ENCODE results near the gene GPC1.

Gene GPC1

GRCh38 chr2:240428245-240428644 lies 7.2 kb upstream of the GPC1 start:
- Histone ChIP-seq H3K4me1 (ENCODE audit: insufficient read depth, low read length) (no peaks in the 10 kb centered on the region), H3K9me3 (ENCODE audit: control insufficient read depth, insufficient read depth, low read length) (peaks cover 8% of the 10 kb centered on the region), H3K9ac (ENCODE audit: low read depth, low read length) (no peak overlapping the region), H3K36me3 (ENCODE audit: insufficient read depth, low read length) (no peaks in the 10 kb centered on the region)

GRCh38 chr2:240429341-240429871 lies 6.1 kb upstream of the GPC1 start:
- Histone ChIP-seq H3K9me3 (ENCODE audit: control insufficient read depth, insufficient read depth, low read length) (peaks cover 8% of the 10 kb centered on the region), H3K36me3 (ENCODE audit: insufficient read depth, low read length) (no peaks in the 10 kb centered on the region), H3K9ac (ENCODE audit: low read depth, low read length) (no peak overlapping the region), H3K4me1 (ENCODE audit: insufficient read depth, low read length) (no peaks in the 10 kb centered on the region; the same call in 1 of the 2 replicates)

- no peak overlapping the region for H3K9ac ChIP-seq (ENCODE audit: low read depth, low read length)
- peaks cover 8% of the 10 kb centered on the region for H3K9me3 ChIP-seq (ENCODE audit: control insufficient read depth, insufficient read depth, low read length)
- no peaks in the 10 kb centered on the region; the same call in 1 of the 2 replicates for H3K4me1 ChIP-seq (ENCODE audit: insufficient read depth, low read length)
- no peaks in the 10 kb centered on the region for H3K36me3 ChIP-seq (ENCODE audit: insufficient read depth, low read length)
These were observed 5.5 kb upstream of the GPC1 start for GRCh38 chr2:240429872-240430491.

DNA sequence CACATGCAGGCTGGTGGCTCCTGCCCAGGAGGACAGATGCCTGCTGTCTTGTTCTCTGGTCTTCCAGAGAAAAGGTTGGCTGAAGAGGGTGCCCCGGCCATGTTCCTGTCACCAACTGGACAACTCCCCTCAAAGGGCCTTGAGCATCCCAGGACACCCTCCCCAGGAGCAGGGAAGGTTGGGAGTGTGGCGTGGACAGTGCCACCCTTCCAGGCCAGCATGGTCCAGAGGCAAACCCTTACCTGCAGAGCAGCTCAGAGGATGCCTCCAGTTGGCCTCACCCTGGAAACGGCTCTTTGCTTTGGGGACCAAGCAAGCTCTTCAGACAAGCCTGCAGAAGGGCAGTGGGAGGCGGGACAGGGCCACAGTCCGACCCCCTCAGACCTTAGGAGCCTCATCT lies 4.9 kb upstream of the GPC1 start:
- Histone ChIP-seq H3K36me3 (ENCODE audit: insufficient read depth, low read length) (no peaks in the 10 kb centered on the region), H3K4me1 (ENCODE audit: insufficient read depth, low read length) (no peaks in the 10 kb centered on the region; the same call in 1 of the 2 replicates), H3K9me3 (ENCODE audit: control insufficient read depth, insufficient read depth, low read length) (peaks cover 8% of the 10 kb centered on the region; the same call in 1 of the 2 replicates), H3K9ac (ENCODE audit: low read depth, low read length) (no peak overlapping the region)

- no peaks in the 10 kb centered on the region for H3K36me3 ChIP-seq (ENCODE audit: insufficient read depth, low read length)
- H3K4me1 ChIP-seq (ENCODE audit: insufficient read depth, low read length), result no peaks in the 10 kb centered on the region; the same call in 1 of the 2 replicates
- peaks cover 5% of the 10 kb centered on the region; the same call in 1 of the 2 replicates for H3K9me3 ChIP-seq (ENCODE audit: control insufficient read depth, insufficient read depth, low read length)
- H3K9ac ChIP-seq (ENCODE audit: low read depth, low read length), result no peak overlapping the region
These were observed 4.2 kb upstream of the GPC1 start for GRCh38 chr2:240431271-240431660.

DNA sequence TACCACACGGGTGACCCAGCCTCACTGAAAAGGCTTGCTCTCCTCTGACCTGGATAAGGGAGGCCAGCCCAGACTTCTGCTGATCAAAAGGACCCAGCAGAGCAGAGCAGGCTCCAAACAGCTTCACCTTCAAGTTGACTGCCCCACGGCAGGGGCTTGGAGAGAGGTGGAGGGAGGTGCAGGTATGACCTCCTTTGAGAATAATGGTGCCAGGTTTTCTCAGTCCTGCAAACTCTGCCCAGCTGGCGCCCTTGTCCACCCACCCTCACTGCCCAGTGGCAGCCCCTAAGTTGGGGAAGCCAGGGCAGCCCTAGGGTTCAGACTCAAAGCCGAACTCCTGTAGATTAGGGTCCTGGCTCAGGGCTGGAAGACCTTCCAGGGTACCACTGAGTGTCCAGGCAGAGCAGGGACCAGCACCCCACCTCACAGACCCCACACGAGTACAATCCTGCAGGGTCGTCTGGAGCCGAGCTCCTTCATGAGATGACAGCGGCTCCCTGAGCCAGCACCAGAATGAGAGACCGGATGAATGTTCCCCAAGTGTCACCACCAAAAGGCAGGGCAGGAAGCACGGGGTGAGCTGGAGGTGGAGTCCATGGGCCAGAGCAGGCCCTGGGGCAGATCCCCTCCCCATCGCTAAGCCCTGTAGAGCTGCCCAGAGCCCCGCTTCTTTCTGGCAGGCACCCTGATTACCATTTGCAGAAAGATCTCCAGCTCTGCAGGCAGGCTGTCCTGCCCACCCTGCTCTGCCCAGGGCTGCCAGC lies 3.6 kb upstream of the GPC1 start:
- Histone ChIP-seq H3K9me3 (ENCODE audit: control insufficient read depth, insufficient read depth, low read length) (peaks cover 4% of the 10 kb centered on the region; the same call in 1 of the 2 replicates), H3K36me3 (ENCODE audit: insufficient read depth, low read length) (no peaks in the 10 kb centered on the region), H3K4me1 (ENCODE audit: insufficient read depth, low read length) (no peaks in the 10 kb centered on the region; the same call in 1 of the 2 replicates), H3K9ac (ENCODE audit: low read depth, low read length) (no peak overlapping the region)

DNA sequence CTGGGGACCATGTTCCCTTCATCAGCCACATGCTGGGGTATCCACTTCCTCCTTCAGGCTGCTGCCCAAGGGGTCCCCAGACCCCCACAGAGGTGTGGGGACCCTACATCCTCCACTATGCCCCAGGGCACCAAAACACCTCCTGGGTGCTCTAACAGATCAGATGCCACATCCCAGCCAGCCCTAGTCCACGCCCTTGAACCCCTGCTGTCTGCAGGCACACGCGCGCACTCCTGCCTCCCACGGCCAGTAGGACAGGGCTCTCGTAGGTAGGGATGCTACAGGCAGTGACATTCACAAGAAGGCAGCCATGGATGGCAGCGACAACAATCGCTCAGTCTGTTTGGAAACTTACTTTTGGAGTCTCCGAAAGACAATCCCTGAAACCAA lies 3.0 kb upstream of the GPC1 start:
- Histone ChIP-seq H3K4me1 (ENCODE audit: insufficient read depth, low read length) (no peaks in the 10 kb centered on the region; the same call in 1 of the 2 replicates), H3K36me3 (ENCODE audit: insufficient read depth, low read length) (no peaks in the 10 kb centered on the region), H3K9me3 (ENCODE audit: control insufficient read depth, insufficient read depth, low read length) (peaks cover 4% of the 10 kb centered on the region; the same call in 1 of the 2 replicates), H3K9ac (ENCODE audit: low read depth, low read length) (no peak overlapping the region)

DNA sequence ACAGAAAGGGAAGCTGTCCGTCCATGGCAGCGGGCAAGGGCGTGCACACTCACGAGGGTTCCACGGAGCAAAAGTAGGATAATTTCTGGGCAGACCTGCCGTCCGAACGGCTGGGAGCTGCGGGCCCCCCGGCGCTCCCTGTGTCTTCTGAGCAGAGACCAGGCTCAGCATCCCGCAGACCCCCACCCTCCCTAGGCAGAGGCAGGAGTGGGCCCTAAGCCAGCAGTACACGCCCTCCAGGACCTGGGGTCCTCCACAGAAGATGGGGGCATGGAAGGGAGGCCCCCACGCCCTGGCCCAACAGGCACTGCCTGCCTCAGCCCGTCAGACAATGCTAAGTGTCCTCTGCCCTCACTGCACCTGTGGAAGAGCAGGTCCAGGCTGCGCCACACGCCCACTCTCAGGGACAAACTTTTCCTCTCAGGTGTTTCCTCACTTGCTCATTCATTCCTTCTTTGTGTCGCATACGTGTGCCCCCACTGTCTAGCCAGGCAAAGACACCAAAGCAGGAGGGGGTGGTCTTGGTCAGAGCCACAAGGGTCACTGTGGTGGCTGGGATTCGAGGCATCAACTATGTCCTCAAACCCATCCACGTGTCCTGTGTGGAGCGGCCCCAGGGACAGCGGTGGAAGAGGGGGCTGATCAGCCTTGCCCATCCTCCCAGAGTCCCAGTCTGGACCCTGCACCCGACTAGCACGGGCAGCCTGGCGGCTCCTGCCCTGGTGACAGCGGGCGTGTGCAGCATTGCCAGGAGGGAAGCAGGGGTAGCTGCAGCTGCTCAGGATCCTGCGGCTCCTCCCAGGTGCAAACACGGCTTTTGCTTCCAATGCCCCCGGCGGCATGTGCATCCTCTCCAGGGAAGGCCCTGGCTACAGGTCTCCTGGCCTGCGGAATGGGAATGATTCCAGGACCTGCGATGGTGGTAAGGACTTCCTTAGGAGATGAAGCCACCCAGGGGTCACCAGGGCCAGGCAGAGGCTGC lies 2.4 kb upstream of the GPC1 start:
- Histone ChIP-seq H3K9me3 (ENCODE audit: control insufficient read depth, insufficient read depth, low read length) (peaks cover 4% of the 10 kb centered on the region; the same call in 1 of the 2 replicates), H3K36me3 (ENCODE audit: insufficient read depth, low read length) (no peaks in the 10 kb centered on the region), H3K4me1 (ENCODE audit: insufficient read depth, low read length) (no peaks in the 10 kb centered on the region; the same call in 1 of the 2 replicates), H3K9ac (ENCODE audit: low read depth, low read length) (no peak overlapping the region)

- Histone ChIP-seq H3K36me3 (ENCODE audit: insufficient read depth, low read length) (no peaks in the 10 kb centered on the region), H3K9ac (ENCODE audit: low read depth, low read length) (peak overlapping the region; percentile 73; the same call in 1 of the 2 replicates), H3K4me1 (ENCODE audit: insufficient read depth, low read length) (no peaks in the 10 kb centered on the region; the same call in 1 of the 2 replicates), H3K9me3 (ENCODE audit: control insufficient read depth, insufficient read depth, low read length) (peaks cover 3% of the 10 kb centered on the region; the same call in 1 of the 2 replicates)
These were observed 1.3 kb upstream of the GPC1 start for GRCh38 chr2:240433973-240434727.

GRCh38 chr2:240434728-240435456 lies 571 bp upstream of the GPC1 start:
- Histone ChIP-seq H3K36me3 (ENCODE audit: insufficient read depth, low read length) (no peaks in the 10 kb centered on the region), H3K4me1 (ENCODE audit: insufficient read depth, low read length) (no peaks in the 10 kb centered on the region; the same call in 1 of the 2 replicates), H3K9ac (ENCODE audit: low read depth, low read length) (peak overlapping the region; percentile 73), H3K9me3 (ENCODE audit: control insufficient read depth, insufficient read depth, low read length) (no peaks in the 10 kb centered on the region)

- Histone ChIP-seq H3K9me3 (ENCODE audit: control insufficient read depth, insufficient read depth, low read length) (no peaks in the 10 kb centered on the region), H3K4me1 (ENCODE audit: insufficient read depth, low read length) (no peaks in the 10 kb centered on the region; the same call in 1 of the 2 replicates), H3K9ac (ENCODE audit: low read depth, low read length) (peak overlapping the region; percentile 72), H3K36me3 (ENCODE audit: insufficient read depth, low read length) (no peaks in the 10 kb centered on the region)
These were observed 652 bp downstream of the GPC1 start for GRCh38 chr2:240435948-240436682.

All from ES-I3 (cell line).